Measurements from ENCODE around the gene SLC16A6. TPM values are rescaled to one million over a fixed set of nuclear protein-coding genes. Genes with fewer than 3 reads are reported as not detected.
A peak's percentile ranks its signal among the peaks of the same experiment; 100 is the strongest.

SLC16A6 gene
- total and polyA plus RNA-seq, 2 of the 4 experiments (the other 2 are of a cell fraction): 0.22 to 0.54 TPM

DNA sequence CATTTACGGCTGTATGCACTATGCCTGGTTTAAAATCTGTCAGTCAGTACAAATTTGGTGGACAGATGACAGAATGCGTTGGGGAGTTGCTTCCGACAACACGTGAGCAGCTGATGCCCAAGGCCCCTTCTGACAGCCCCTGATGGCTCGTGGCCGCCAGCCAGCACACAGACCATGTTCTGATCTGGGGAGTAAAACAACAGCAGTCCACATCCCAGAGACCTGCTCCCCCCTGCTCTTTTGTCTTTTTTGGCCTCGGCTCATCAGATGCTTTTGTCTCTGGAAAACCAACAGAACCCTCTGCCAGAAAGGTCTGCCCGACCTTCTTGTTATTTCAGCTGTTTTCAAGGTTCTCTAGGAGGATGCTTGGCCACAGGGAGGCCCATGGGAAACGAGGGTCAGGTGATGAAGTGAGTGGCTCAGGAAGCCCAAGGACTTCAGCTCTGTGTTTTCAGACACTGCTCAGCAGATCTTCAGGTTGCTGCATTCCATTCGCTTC lies 11.2 kb upstream of the SLC16A6 start:
- Histone ChIP-seq H2BK20ac (ENCODE audit: low read depth, low read length) (no peak overlapping the region), H3K36me3 (ENCODE audit: control insufficient read depth, insufficient read depth, low read length) (no peaks in the 10 kb centered on the region), H3K4ac (ENCODE audit: low read depth, low read length) (no peak overlapping the region), H4K8ac (ENCODE audit: low read depth in 2 of 2, low read length in 2 of 2) (no peak overlapping the region), H3K27me3 (ENCODE audit: control insufficient read depth, insufficient read depth, low read length) (no peaks in the 10 kb centered on the region), H3K56ac (ENCODE audit: extremely low read depth, insufficient read depth, low read length) (no peak overlapping the region), H3K4me1 (ENCODE audit: control insufficient read depth, insufficient read depth, low read length) (peaks cover 3% of the 10 kb centered on the region), H3K9me1 (ENCODE audit: insufficient read depth, low read length) (no peaks in the 10 kb centered on the region), H2AK9ac (replicated peaks; ENCODE audit: low read depth, low read length, poor library complexity) (no peak overlapping the region), H2BK120ac (ENCODE audit: low read depth, low read length) (no peak overlapping the region), H3K4me3 (ENCODE audit: insufficient read depth, low read depth, low read length) (no peak overlapping the region), H3K9ac (ENCODE audit: low read depth, low read length) (no peak overlapping the region), H3K23ac (ENCODE audit: low read depth, low read length) (no peak overlapping the region), H4K91ac (ENCODE audit: insufficient read depth, low read depth, low read length) (no peak overlapping the region), H4K5ac (ENCODE audit: low read depth, low read length) (no peak overlapping the region), H3K18ac (ENCODE audit: low read depth, low read length) (no peak overlapping the region), H4K20me1 (ENCODE audit: insufficient read depth, low read length) (no peaks in the 10 kb centered on the region), H3K4me2 (ENCODE audit: low read depth, low read length) (no peak overlapping the region), H2AK5ac (ENCODE audit: low read depth, low read length) (no peak overlapping the region), H2BK5ac (ENCODE audit: low read depth, low read length, poor library complexity, severe bottlenecking) (no peak overlapping the region), H3K79me1 (ENCODE audit: low read depth in 1 of 2, low read length in 2 of 2) (no peaks in the 10 kb centered on the region), H3K14ac (replicated peaks; ENCODE audit: low read depth, low read length) (no peak overlapping the region), H3K9me3 (ENCODE audit: control insufficient read depth, insufficient read depth, low read length) (no peaks in the 10 kb centered on the region; the same call in 1 of the 2 replicates), H2BK15ac (ENCODE audit: low read depth, low read length) (no peak overlapping the region), H3K27ac (ENCODE audit: insufficient read depth, low read length) (no peak overlapping the region), H2AFZ (replicated peaks; ENCODE audit: low read length, poor library complexity) (peak overlapping the region; percentile 40)
- ChIA-PET CTCF (interaction anchor here (0.6 kb wide), 1 partner anchor 242 kb away, joined by 3 read pairs; no protein-coding TSS in a partner anchor), POLR2A (ENCODE audit: unreplicated experiment) (no interaction called here)
- DNase-seq: peak; percentile 42
- 78% methylated on average over 3 of the region's 10 CpGs; no CpG with 5 or more reads in 1 of the 2 experiments for WGBS, 2 experiments (ENCODE audit: extremely low coverage in 2 of 2, insufficient read length in 1 of 2)
- peak; percentile 51 for ATAC-seq (ENCODE audit: low read depth)
- no peak for TF ChIP-seq POLR2A (IDR thresholded peaks at IDR 0.05; ENCODE audit: low read depth, low read length)
- TF ChIP-seq, protein P1, sequence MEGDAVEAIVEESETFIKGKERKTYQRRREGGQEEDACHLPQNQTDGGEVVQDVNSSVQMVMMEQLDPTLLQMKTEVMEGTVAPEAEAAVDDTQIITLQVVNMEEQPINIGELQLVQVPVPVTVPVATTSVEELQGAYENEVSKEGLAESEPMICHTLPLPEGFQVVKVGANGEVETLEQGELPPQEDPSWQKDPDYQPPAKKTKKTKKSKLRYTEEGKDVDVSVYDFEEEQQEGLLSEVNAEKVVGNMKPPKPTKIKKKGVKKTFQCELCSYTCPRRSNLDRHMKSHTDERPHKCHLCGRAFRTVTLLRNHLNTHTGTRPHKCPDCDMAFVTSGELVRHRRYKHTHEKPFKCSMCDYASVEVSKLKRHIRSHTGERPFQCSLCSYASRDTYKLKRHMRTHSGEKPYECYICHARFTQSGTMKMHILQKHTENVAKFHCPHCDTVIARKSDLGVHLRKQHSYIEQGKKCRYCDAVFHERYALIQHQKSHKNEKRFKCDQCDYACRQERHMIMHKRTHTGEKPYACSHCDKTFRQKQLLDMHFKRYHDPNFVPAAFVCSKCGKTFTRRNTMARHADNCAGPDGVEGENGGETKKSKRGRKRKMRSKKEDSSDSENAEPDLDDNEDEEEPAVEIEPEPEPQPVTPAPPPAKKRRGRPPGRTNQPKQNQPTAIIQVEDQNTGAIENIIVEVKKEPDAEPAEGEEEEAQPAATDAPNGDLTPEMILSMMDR (conservative IDR thresholded peaks at IDR 0.05; ENCODE audit: low read depth, low read length): no peak
- TF ChIP-seq RFX5 (IDR thresholded peaks at IDR 0.05; ENCODE audit: low read depth, low read length): no peak
- no peak for TF ChIP-seq FOS (IDR thresholded peaks at IDR 0.05; ENCODE audit: low read depth, low read length)
- no peak for TF ChIP-seq RAD21 (IDR thresholded peaks at IDR 0.05; ENCODE audit: low read length)
- TF ChIP-seq RCOR1 (IDR thresholded peaks at IDR 0.05; ENCODE audit: insufficient replicate concordance, low read length): no peak
- dilution Hi-C loops (cut with HindIII; ENCODE audit: low sequenced_read_pairs, unreplicated experiment): no loop called here
- intact Hi-C loops (cut with micrococcal nuclease): no loop called here
- in situ Hi-C loops (cut with MboI; ENCODE audit: low sequenced_read_pairs): no loop called here
- BruUV-seq (replicated peaks): no TSS peak
